HG03521 (cell line): ENCODE data around the gene DEFB110.

Experiments used
- ATAC-seq: cut with Tn5 transposase; IDR thresholded peaks from one replicate; pipeline ENCODE4 v1.9.1; 2021; ENCODE audit warnings: mild to moderate bottlenecking, moderate library complexity; ENCODE audit not compliant: unreplicated experiment

The DEFB110 gene

DNA sequence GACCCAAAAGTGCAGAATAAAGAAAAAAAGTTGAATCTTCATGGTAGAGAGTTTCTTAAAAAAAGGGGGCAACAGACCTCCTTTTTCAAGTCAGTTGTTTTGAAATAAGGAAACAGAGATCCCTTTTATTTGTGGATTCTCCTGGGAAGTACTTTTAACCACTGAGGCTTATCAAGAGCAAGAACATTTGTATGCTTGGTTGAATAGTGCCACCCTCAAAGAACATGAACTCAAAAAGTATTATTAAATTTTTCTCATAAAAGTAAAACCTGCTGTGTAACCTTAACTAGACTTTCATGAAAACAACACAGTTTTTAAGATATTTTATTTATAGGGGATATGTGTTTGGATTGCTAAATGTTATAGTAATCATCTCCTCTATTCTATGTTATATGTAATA is at the start of gene DEFB110:
TSS of gene DEFB110 (minus strand) at position 101 of the 400 bp plus-strand sequence. CDS start at position 42, 59 bp downstream.
- no peak for ATAC-seq

DNA sequence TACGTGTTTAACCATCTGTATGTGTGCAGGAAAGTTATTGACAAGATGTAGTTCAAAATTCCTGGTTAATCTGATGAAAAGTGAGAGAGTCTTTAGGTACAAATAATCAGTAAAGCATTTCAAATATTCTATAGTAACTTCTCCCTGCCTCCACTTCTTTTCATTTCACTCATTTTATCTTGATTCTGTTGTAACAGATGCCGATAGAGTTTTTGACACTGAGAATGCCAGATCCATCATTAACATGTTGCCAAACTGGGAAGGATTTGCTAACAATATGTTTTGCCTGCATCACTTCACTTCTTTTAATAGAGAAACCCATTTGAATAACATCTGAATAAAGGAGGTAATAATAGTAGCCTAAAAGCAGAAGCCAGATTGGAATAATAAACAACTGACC is 48.3 kb upstream of the DEFB110 start:
- ATAC-seq = no peak

GRCh38 chr6:50062051-50062450 is 40.3 kb upstream of the DEFB110 start:
- no peak for ATAC-seq

DNA sequence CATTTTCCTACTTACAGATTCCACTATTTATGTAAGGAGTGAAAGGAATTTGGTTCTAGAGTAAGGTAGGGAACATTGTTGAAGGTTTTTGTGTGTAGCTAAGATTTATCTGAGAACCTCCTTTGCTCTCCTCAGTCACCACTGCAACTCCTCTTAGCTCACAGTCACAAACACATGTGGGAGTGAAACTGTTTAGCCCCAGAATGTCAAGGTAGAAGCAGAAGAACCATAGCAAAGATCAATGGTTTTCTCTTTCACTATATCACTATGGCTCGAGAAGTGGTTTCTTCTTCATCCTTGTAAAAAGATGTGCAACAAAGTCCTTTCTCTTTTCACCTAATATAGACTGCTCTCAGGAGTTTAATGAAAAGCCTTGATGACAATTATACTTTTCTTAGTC is 34.4 kb upstream of the DEFB110 start:
- no peak for ATAC-seq

- no peak for ATAC-seq
Measured at GRCh38 chr6:50049829-50050228, 28.0 kb upstream of the DEFB110 start, which contains the start of gene DEFB112. Gene DEFB112, minus strand, starts transcription at chr6:50049929. Its CDS starts 60 bp downstream, at chr6:50049869.

GRCh38 chr6:50047026-50047425 is 25.2 kb upstream of the DEFB110 start:
- no peak for ATAC-seq

- ATAC-seq = no peak
Measured at GRCh38 chr6:50030777-50031562, 9.2 kb upstream of the DEFB110 start.

GRCh38 chr6:50030350-50030749 is 8.6 kb upstream of the DEFB110 start:
- ATAC-seq = no peak

DNA sequence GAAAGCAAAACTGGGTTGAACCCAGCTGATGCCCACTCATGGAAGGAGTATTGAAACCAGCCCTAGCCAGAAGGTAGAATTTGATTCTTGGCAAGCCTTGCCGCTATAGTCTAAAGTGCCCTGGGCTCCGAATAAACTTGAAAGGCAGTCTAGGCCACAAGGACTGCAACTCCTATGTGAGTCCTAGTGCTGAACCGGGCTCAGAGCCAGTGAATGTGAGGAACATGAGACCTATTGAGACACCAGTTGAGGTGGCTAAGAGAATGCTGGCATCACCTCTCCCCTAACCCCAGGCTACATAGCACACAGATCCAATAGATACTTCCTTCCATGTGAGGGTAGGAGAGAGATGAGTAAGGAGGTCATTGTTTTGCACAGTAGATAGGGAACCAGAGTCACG is 3.5 kb upstream of the DEFB110 start:
- no peak for ATAC-seq

DNA sequence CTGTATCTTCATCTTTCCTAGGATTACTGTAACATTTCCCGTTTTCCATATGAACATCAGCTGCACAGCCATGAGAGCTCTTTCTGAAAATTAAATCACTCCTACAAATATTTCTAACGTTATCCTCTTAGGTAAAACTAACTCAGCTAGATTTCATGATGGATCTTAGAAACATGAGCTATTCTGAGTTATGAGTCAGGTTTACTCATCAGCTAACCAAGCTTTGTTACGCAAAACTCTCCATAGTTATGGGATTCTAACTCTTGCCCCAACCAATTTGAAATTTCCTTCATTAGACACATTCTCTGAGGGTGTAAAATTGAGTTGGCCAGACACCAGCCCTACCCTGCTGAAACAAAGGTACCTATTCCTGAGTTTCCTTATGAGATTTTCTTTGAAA is 14.0 kb downstream of the DEFB110 start:
- no peak for ATAC-seq

GRCh38 chr6:50003139-50003538 is 18.7 kb downstream of the DEFB110 start:
- ATAC-seq = no peak

DNA sequence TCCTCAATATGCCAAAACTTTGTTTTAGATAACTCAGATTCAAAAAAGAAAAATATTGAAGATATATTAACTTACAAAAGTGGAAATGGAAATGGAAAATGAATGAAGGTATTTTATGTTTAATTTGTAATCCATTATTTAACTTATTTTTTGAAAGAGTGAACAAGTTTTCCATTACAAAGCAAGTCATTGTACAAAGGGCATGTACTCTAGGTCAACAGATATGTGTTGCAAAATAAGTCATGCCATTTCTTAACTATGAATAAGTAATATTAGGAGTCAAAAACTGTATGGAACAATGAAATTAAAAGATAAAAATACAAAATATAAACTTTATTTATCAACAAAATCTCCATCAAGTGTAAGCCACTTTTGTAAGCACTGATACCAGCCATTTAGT is 26.5 kb downstream of the DEFB110 start:
- no peak for ATAC-seq

DNA sequence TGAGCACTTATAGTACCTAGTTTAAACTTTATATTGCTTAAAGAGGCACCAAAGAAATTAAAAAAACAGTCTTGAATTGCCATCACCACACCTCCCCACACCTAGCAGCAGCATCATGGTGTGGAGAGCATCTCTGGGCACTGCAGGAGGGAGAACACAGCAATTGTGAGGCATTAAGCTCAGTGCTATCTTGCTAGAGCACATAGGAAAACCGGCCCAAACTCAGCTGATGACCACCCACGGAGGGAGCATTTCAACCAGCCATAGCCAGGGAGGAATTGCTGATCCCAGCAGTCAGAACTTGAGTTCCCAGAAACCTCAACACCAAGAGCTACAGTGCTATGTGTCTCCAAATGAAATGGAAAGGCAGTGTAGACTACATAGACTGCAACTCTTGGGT is 32.9 kb downstream of the DEFB110 start:
- ATAC-seq = no peak

GRCh38 chr6:49987749-49988148 is 34.0 kb downstream of the DEFB110 start:
- no peak for ATAC-seq

GRCh38 chr6:49986551-49986950 is 35.2 kb downstream of the DEFB110 start:
- ATAC-seq = no peak

DNA sequence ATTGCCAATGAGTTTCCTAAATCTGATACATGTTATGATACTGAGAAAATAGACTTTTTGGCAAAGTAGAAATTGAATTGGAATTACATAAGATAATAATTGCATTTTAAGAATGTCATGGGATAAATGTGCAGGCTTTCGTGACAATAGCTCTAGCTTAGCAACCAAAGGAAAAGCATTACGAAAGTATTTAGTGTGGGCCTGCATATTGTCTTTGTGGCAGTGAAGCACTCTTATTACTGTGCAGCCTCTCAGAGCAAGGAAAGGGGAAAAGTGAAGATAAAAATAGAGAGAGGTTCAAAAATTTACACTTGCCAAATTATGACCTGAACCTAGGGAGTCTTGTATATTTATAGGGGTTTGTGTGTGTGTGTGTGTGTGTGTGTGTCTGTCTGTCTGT is 39.7 kb downstream of the DEFB110 start:
- no peak for ATAC-seq

DNA sequence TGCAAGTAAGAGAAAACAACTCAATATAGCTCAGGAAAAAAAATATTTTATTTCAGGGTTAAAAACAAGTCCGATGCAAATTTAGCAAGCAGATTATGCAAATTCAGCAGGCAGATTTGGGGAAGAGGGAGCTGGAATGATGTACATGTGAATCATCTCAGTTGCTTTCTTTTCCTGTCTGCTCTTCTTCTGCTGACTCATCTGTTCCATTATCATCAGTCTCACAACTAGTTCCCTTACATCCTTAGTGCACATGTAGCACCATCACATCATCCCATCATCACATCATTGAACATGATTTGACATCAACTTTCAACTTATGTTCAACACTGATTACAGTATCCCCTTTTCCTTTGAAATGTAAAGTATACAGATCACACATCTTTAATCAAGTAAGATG is 40.9 kb downstream of the DEFB110 start:
- no peak for ATAC-seq

DNA sequence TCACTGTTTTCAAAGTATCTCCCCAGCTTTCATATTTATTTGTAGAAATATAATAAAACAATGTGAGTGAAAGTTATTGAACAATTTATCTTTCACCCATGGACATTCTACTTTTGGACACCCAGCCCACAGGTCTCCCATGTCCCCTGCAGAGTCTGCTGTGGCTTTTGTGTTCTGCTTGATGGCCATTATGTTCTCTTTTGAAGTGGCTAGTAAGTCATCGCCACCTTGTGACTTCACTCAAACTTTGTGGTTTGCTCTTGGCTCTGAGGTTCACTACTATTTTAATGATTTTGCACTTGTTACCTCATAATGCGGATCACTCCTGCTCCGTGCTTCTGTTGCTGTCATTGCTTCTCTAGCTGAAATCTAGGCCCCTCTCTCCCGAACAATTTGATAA is 42.2 kb downstream of the DEFB110 start:
- ATAC-seq = no peak

DNA sequence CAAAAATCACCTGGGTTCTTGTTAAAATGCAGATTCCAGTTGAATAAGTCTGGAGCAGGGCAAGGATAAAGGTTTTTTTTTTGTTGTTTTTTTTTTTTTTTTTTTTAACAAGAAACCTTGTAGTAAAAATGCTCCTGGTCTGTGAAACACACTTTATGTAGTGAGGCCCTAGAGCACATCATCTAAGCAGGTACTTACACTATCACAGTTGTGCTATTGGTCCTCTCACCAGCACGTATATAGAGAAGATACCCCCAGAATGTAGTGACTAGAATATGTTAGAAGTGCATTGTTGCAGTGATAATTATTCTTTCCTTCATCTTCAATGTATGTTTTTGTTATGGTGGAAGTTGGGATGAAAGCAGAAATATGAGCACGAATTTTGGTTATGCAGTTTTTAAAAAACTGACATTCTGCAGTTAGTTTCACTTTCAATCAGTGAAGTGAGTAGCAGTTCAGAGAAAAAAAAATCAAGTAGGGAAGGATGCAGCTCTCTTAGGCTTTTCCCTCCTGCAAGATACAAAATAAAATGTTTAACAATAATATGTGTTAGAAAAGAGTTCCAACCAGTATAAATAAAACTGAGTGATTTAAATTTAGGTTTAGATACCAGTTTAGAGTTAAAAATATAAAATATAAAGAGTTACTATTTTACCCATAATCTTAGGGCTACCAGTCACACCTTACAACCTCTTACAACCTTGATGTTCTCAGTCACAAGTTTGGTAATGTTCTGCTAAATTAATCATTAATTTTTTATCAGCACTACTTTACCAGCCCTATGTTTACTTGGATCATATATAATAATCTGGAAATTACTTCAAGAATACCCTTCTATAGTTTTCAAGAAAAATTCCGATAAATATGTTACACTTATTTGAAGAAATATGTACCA is 43.2 kb downstream of the DEFB110 start:
- no peak for ATAC-seq

DNA sequence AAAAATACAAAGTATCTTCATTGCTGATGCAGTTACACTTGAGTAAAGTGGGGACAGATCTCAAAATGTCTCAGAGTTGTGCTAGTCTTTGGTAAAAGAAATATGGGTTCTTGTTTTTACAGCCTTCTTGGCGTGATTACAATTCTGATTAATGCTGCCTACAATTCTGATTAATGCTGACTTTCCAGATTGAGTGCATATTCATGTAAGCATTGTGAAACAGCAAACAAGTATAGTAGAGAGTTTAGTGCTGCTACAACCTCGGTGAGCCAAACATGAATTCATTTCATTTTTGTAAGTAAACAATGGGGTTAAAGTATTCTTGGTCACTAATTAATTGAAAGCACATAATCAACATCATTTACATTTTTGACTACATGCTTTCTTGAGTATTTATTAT is 52.2 kb downstream of the DEFB110 start, which contains the start of gene DEFB113:
TSS of gene DEFB113 (minus strand) at position 21 of the 400 bp plus-strand sequence. CDS start at position 21, 0 bp downstream.
- ATAC-seq = no peak
